Mesothelial cell of epicardium (in vitro differentiated cells): ENCODE results near the gene WWOX. TPM values are rescaled to one million over a fixed set of nuclear protein-coding genes. Genes with fewer than 3 reads are reported as not detected.

Source experiments
- DNase-seq, 2 experiments: peaks; one replicate each; pipeline ENCODE4 v3.0.0; 2021; ENCODE audit warnings: low spot score in 2 of 2; ENCODE audit not compliant: unreplicated experiment in 2 of 2
- H3K27ac Mint-ChIP-seq: 2 replicates; pipeline ENCODE4 v1.8.0; 2021; ENCODE audit warnings: mixed read lengths
- H3K27me3 Mint-ChIP-seq: 2 replicates; pipeline ENCODE4 v1.8.0; 2021; ENCODE audit warnings: low read depth, mixed read lengths
- H3K36me3 Mint-ChIP-seq: 2 replicates; pipeline ENCODE4 v1.8.0; 2021; ENCODE audit warnings: mixed read lengths
- H3K4me1 Mint-ChIP-seq: 2 replicates; pipeline ENCODE4 v1.8.0; 2021; ENCODE audit warnings: mixed read lengths
- H3K4me3 Mint-ChIP-seq: 2 replicates; pipeline ENCODE4 v1.8.0; 2021; ENCODE audit warnings: mild to moderate bottlenecking, moderate library complexity, mixed read lengths
- H3K9me3 Mint-ChIP-seq: 2 replicates; pipeline ENCODE4 v1.8.0; 2021; ENCODE audit warnings: mixed read lengths
- total RNA-seq: library from RNA; stranded (reverse); gene quantifications from 3 replicates; pipeline ENCODE4 v1.2.1, GENCODE V29; 2021
- TF ChIP-seq, protein P1 (sequence below): fragments of 200-600 bp; sonication (generic); IDR thresholded peaks from one replicate; pipeline ENCODE4 v1.5.0; 2021; ENCODE audit warnings: antibody characterized with exemption; ENCODE audit not compliant: unreplicated experiment

WWOX gene
- total RNA-seq, 1 donor from 2014 or later, result 29.7 TPM

DNA sequence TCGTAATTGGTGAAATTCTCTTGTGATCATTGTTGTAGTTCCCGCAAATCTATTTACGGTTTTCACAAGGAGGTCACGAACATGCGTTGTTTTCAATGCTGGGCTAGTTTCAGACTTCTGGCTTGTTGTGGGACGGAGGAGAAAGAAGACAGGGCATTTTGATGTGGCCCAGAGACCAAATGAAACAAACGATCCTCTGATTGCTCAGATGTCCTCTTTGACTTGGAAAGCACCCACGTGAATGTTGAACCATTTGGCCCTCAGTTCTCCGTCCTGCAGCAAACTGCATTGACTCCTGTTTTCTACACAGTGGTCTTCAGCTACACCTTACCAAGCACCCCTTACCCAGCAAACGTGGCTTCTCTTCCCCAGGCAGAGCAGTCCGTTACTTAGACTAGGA is 391.0 kb downstream of the WWOX start:
- Mint-ChIP-seq H3K4me1 (no peaks in the 10 kb centered on the region), H3K9me3 (no peaks in the 10 kb centered on the region), H3K27ac (no peak overlapping the region), H3K4me3 (no peak overlapping the region), H3K36me3 (no peaks in the 10 kb centered on the region), H3K27me3 (no peaks in the 10 kb centered on the region)
- TF ChIP-seq, protein P1, sequence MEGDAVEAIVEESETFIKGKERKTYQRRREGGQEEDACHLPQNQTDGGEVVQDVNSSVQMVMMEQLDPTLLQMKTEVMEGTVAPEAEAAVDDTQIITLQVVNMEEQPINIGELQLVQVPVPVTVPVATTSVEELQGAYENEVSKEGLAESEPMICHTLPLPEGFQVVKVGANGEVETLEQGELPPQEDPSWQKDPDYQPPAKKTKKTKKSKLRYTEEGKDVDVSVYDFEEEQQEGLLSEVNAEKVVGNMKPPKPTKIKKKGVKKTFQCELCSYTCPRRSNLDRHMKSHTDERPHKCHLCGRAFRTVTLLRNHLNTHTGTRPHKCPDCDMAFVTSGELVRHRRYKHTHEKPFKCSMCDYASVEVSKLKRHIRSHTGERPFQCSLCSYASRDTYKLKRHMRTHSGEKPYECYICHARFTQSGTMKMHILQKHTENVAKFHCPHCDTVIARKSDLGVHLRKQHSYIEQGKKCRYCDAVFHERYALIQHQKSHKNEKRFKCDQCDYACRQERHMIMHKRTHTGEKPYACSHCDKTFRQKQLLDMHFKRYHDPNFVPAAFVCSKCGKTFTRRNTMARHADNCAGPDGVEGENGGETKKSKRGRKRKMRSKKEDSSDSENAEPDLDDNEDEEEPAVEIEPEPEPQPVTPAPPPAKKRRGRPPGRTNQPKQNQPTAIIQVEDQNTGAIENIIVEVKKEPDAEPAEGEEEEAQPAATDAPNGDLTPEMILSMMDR, result no peak
- no peak for DNase-seq

DNA sequence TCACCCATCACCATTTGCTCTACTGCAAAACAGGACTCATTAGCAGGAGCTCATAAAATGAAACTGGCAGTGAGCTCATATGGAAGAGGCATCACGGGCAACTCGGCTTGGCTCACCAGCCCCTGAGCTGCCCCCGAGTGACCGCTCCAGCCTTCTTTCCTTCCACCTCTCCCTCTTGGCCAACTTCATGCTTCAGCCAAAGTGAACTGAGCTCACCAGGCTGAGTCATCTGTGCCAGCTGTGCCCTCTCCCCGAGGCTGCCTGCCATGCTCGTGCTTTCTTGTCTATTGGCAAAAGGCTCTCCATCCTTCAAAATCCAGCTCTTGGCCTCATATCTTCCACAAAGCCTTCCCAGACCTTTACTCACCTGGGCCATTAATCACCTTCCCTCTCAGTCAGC is 391.4 kb downstream of the WWOX start:
- TF ChIP-seq, protein P1, result no peak
- H3K9me3 Mint-ChIP-seq, result no peaks in the 10 kb centered on the region

DNA sequence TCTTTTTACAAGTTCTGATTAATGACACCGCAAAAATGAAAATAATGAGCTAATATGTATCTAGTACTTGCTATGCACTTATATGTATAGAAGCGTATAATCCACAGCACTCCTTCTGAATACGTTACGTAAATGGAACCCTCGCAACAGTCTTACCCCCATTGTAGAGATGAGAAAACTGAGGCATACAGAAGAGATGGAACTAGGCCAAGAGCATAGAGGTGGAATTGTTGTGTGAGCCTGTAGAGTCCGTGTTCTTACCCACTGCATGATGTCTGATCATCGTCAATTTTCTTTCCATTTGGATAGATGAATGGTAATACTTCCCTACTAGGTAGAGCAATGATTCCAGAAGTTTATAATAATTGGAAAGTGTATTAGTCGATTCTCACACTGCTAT is 394.1 kb downstream of the WWOX start:
- Mint-ChIP-seq H3K36me3 (peaks cover 4% of the 10 kb centered on the region), H3K27me3 (no peaks in the 10 kb centered on the region), H3K27ac (no peak overlapping the region), H3K4me1 (no peaks in the 10 kb centered on the region), H3K9me3 (peaks cover 16% of the 10 kb centered on the region), H3K4me3 (no peak overlapping the region)
- TF ChIP-seq, protein P1, result no peak
- DNase-seq, result no peak

More for the DNA sequence above, 391.4 kb downstream of the WWOX start:
- H3K36me3 Mint-ChIP-seq, result no peaks in the 10 kb centered on the region
- H3K27ac Mint-ChIP-seq, result no peak overlapping the region
- H3K27me3 Mint-ChIP-seq, result no peaks in the 10 kb centered on the region
- H3K4me1 Mint-ChIP-seq, result no peaks in the 10 kb centered on the region
- no peak overlapping the region for H3K4me3 Mint-ChIP-seq
- no peak for DNase-seq

DNA sequence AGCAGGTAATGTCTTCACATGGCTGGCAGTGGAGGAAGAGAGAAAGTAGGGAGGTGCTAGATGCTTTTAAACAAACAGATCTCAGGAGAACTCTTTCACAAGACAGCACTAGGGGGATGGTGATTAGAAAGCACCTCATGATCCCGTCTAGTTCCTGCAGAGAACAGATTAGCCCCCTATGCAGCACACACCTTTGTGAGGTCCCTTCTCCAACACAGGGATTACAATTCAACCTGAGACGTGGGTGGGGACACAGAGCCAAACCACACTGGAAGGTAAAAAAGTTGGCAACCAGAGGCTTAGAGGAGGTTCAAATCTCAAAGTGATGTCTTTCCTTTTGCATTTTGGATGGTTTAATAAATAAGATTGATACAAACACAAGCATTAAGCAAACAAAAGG is 394.7 kb downstream of the WWOX start:
- no peak for DNase-seq
- Mint-ChIP-seq H3K9me3 (peaks cover 16% of the 10 kb centered on the region), H3K27ac (no peak overlapping the region), H3K27me3 (no peaks in the 10 kb centered on the region), H3K4me1 (no peaks in the 10 kb centered on the region), H3K36me3 (peaks cover 4% of the 10 kb centered on the region), H3K4me3 (no peak overlapping the region)
- TF ChIP-seq, protein P1, result no peak

DNA sequence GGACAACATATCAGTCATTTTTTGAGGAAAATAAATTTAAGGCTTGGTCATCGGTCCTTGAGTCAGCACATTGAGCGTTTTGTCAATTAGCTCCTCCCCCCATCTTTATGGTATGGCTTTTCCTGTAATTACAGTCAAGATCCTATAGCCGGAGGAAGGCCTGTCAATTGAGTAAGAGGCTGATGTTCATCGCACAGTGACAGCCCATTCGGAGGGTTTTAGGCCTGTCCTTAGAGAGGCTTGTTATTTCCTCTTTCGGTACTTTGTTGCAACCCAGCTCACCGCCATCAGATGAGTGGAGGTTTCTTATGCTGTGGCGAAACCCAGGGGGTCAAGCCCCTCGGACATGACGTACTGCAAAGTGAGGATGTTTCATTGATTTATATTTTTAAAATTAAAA is 395.2 kb downstream of the WWOX start:
- Mint-ChIP-seq H3K27me3 (no peaks in the 10 kb centered on the region), H3K27ac (no peak overlapping the region), H3K4me1 (no peaks in the 10 kb centered on the region), H3K36me3 (peaks cover 4% of the 10 kb centered on the region), H3K9me3 (peaks cover 16% of the 10 kb centered on the region), H3K4me3 (no peak overlapping the region)
- no peak for DNase-seq
- TF ChIP-seq, protein P1, result no peak

DNA sequence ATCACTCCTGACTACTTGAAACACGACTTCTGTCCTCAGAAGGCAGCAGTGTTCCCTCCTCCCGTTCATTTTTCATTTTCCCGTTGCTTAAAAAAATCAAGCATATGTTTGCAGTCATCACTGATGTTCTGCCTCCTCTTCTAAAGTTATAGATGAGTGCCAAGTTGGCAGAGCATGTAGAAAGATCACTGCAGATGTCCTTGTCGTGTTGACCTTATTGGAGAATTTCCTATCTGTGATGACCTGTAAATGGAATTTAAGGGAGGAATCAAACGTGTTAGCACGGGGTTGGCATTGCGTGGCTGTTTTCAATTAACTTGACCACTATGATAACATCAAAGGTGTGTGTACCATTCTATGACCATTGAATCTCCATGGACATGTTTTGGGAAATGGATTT is 396.7 kb downstream of the WWOX start:
- H3K27me3 Mint-ChIP-seq, result peaks cover 1% of the 10 kb centered on the region
- H3K36me3 Mint-ChIP-seq, result peaks cover 4% of the 10 kb centered on the region
- peaks cover 16% of the 10 kb centered on the region for H3K9me3 Mint-ChIP-seq
- no peak overlapping the region for H3K4me3 Mint-ChIP-seq
- TF ChIP-seq, protein P1, result no peak
- DNase-seq, result no peak
- peaks cover 1% of the 10 kb centered on the region for H3K4me1 Mint-ChIP-seq
- no peak overlapping the region for H3K27ac Mint-ChIP-seq
